ENCODE measurements around the gene AFAP1.

Gene AFAP1

GRCh38 chr4:7721984-7722551, 217.6 kb downstream of the AFAP1 start:
- Histone ChIP-seq H3K4me3 (ENCODE audit: low read depth, low read length) (no peak overlapping the region), H3K36me3 (ENCODE audit: control insufficient read depth in 2 of 2, insufficient read depth in 1 of 2, low read length in 2 of 2) (no peaks in the 10 kb centered on the region), H3K4me1 (ENCODE audit: control insufficient read depth, insufficient read depth, low read length) (no peaks in the 10 kb centered on the region), H3K9me3 (ENCODE audit: control insufficient read depth, insufficient read depth, low read depth, low read length) (no peaks in the 10 kb centered on the region), H3K27ac (ENCODE audit: extremely low read depth, low read depth, low read length) (no peak overlapping the region)
- no peak for TF ChIP-seq ZNF776 (tag by site-specific recombination; IDR thresholded peaks at IDR 0.05; ENCODE audit: borderline replicate concordance)
- TF ChIP-seq ZNF175 (tag by site-specific recombination; IDR thresholded peaks at IDR 0.05) = no peak
- TF ChIP-seq ZNF155 (tag by site-specific recombination; IDR thresholded peaks at IDR 0.05) = no peak
- TF ChIP-seq PRDM2 (tag by site-specific recombination; IDR thresholded peaks at IDR 0.05; ENCODE audit: borderline replicate concordance) = no peak
- TF ChIP-seq ZBTB26 (tag by site-specific recombination; optimal IDR thresholded peaks at IDR 0.05) = no peak
- TF ChIP-seq ZBTB7A (tag by site-specific recombination; IDR thresholded peaks at IDR 0.05; ENCODE audit: low read depth) = no peak
- no peak for TF ChIP-seq ZNF549 (tag by site-specific recombination; IDR thresholded peaks at IDR 0.05)
- no peak for TF ChIP-seq ZNF514 (tag by site-specific recombination; IDR thresholded peaks at IDR 0.05)
- no peak for TF ChIP-seq ZNF174 (tag by site-specific recombination; IDR thresholded peaks at IDR 0.05)
- no peak for TF ChIP-seq ZNF341 (tag by site-specific recombination; IDR thresholded peaks at IDR 0.05; ENCODE audit: low read depth)
- no peak for TF ChIP-seq ZNF561 (tag by site-specific recombination; IDR thresholded peaks at IDR 0.05; ENCODE audit: borderline replicate concordance)
- no peak for TF ChIP-seq ZNF560 (tag by site-specific recombination; IDR thresholded peaks at IDR 0.05; ENCODE audit: borderline replicate concordance)
- no peak for TF ChIP-seq ZNF26 (tag by site-specific recombination; IDR thresholded peaks at IDR 0.05)
- TF ChIP-seq ZNF610 (tag by site-specific recombination; IDR thresholded peaks at IDR 0.05; ENCODE audit: borderline replicate concordance) = no peak
- POLR2A ChIA-PET = no interaction called here
- CTCF ChIA-PET = interaction anchor here (0.7 kb wide), 1 partner anchor 197 kb away, joined by 4 read pairs; no protein-coding TSS in a partner anchor

- Histone ChIP-seq H3K4me3 (ENCODE audit: low read depth, low read length) (no peak overlapping the region), H3K9me3 (ENCODE audit: control insufficient read depth, insufficient read depth, low read depth, low read length) (no peaks in the 10 kb centered on the region), H3K4me1 (ENCODE audit: control insufficient read depth, insufficient read depth, low read length) (no peaks in the 10 kb centered on the region), H3K36me3 (ENCODE audit: control insufficient read depth in 2 of 2, insufficient read depth in 1 of 2, low read length in 2 of 2) (no peaks in the 10 kb centered on the region), H3K27ac (ENCODE audit: extremely low read depth, low read depth, low read length) (no peak overlapping the region)
- POLR2A ChIA-PET = no interaction called here
- CTCF ChIA-PET = interaction anchor here (0.7 to 1.4 kb wide), 12 partner anchors 10 to 1105 kb away, joined by 3 to 6 read pairs (median 4); partner anchors contain the start of gene SORCS2
- no peak for TF ChIP-seq ZBTB21 (tag by site-specific recombination; IDR thresholded peaks at IDR 0.05)
- TF ChIP-seq ZNF776 (tag by site-specific recombination; IDR thresholded peaks at IDR 0.05; ENCODE audit: borderline replicate concordance) = no peak
- TF ChIP-seq ZNF529 (tag by site-specific recombination; IDR thresholded peaks at IDR 0.05; ENCODE audit: insufficient replicate concordance) = no peak
- no peak for TF ChIP-seq KLF1 (tag by site-specific recombination; IDR thresholded peaks at IDR 0.05)
- TF ChIP-seq KLF8 (tag by site-specific recombination; IDR thresholded peaks at IDR 0.05) = no peak
- TF ChIP-seq ZNF654 (tag by site-specific recombination; IDR thresholded peaks at IDR 0.05; ENCODE audit: low read depth) = peak; percentile 36; the same call in 1 of the 2 replicates
- TF ChIP-seq ZIC2 (tag by site-specific recombination; IDR thresholded peaks at IDR 0.05) = peak; percentile 92
- no peak for TF ChIP-seq ZNF280C (tag by site-specific recombination; IDR thresholded peaks at IDR 0.05)
- TF ChIP-seq GLIS1 (tag by site-specific recombination; IDR thresholded peaks at IDR 0.05) = peak; percentile 60
- no peak for TF ChIP-seq ZNF114 (tag by site-specific recombination; IDR thresholded peaks at IDR 0.05)
Observed at GRCh38 chr4:7719354-7720174, 220.1 kb downstream of the AFAP1 start.
